HG02678 (cell line): ENCODE measurements around the gene GPRC5C.
A peak's percentile ranks its signal among the peaks of the same experiment; 100 is the strongest.
"Not testable (repeated sequence)": the region's sequence is repeated elsewhere in the genome, so short reads cannot be mapped to it uniquely, and the experiment has no call there.

Experiments
- ATAC-seq: cut with Tn5 transposase; IDR thresholded peaks from one replicate; pipeline ENCODE4 v1.9.1; 2021; ENCODE audit warnings: mild to moderate bottlenecking, moderate library complexity; ENCODE audit not compliant: unreplicated experiment

GPRC5C gene

GRCh38 chr17:74466111-74466827 is 34.4 kb downstream of the GPRC5C start, which contains the start of gene CD300A:
TSS of gene CD300A (plus strand) at chr17:74466634. CDS start at chr17:74466704, 70 bp downstream.
- no peak for ATAC-seq

- peak; percentile 2 for ATAC-seq
Observed at GRCh38 chr17:74466828-74467184, 34.9 kb downstream of the GPRC5C start.

GRCh38 chr17:74467221-74467951 is 35.5 kb downstream of the GPRC5C start:
- peak; percentile 64 for ATAC-seq

GRCh38 chr17:74471341-74471740 is 39.5 kb downstream of the GPRC5C start:
- ATAC-seq: no peak

- ATAC-seq: no peak
Observed at GRCh38 chr17:74472890-74473289, 41.0 kb downstream of the GPRC5C start.

GRCh38 chr17:74473294-74473693 is 41.4 kb downstream of the GPRC5C start:
- ATAC-seq: no peak

- no peak for ATAC-seq
Observed at GRCh38 chr17:74474043-74474792, 42.3 kb downstream of the GPRC5C start.

GRCh38 chr17:74475189-74475588 is 43.3 kb downstream of the GPRC5C start:
- no peak for ATAC-seq

GRCh38 chr17:74477411-74477810 is 45.5 kb downstream of the GPRC5C start:
- ATAC-seq: no peak

GRCh38 chr17:74478420-74479100 is 46.7 kb downstream of the GPRC5C start:
- ATAC-seq: no peak

- ATAC-seq: no peak
Observed at GRCh38 chr17:74480290-74480689, 48.4 kb downstream of the GPRC5C start.

GRCh38 chr17:74481621-74482020 is 49.7 kb downstream of the GPRC5C start:
- ATAC-seq: no peak

- ATAC-seq: no peak
Observed at GRCh38 chr17:74484066-74484465, 52.2 kb downstream of the GPRC5C start.

GRCh38 chr17:74485022-74485743 is 53.3 kb downstream of the GPRC5C start:
- ATAC-seq: no peak

GRCh38 chr17:74485841-74486240 is 54.0 kb downstream of the GPRC5C start:
- ATAC-seq: no peak

- not testable (repeated sequence) for ATAC-seq
Observed at GRCh38 chr17:74488276-74488675, 56.4 kb downstream of the GPRC5C start.

GRCh38 chr17:74490716-74491115 is 58.8 kb downstream of the GPRC5C start:
- ATAC-seq: no peak

GRCh38 chr17:74491626-74492025 is 59.7 kb downstream of the GPRC5C start:
- no peak for ATAC-seq

GRCh38 chr17:74493331-74493833 is 61.5 kb downstream of the GPRC5C start:
- no peak for ATAC-seq
